Right atrium auricular region (tissue), 2 donors: ENCODE data around the gene CEP120. TPM values are rescaled to one million over a fixed set of nuclear protein-coding genes. Genes with fewer than 3 reads are reported as not detected.

Experiments
- DNase-seq: peaks from one replicate; pipeline ENCODE4 v3.0.0-alpha.2; 2019; ENCODE audit warnings: low spot score
- H3K27ac ChIP-seq, 2 donors: fragments of 200-600 bp; sonication (generic); 1 replicate in 1 of 2; 2 replicates in 1 of 2; pipeline ENCODE4 v1.5.1; 2016 to 2019
- H3K27me3 ChIP-seq, 2 donors: fragments of 200-600 bp; sonication (generic); one replicate each; pipeline versions ENCODE4 v1.5.1 to v1.6.0; 2017 to 2019
- H3K36me3 ChIP-seq: fragments of 200-600 bp; sonication (generic); one replicate; pipeline ENCODE4 v1.5.1; 2016
- H3K4me1 ChIP-seq, 2 donors: fragments of 200-600 bp; sonication (generic); one replicate each; pipeline versions ENCODE4 v1.5.1 to v1.6.0; 2017 to 2019
- H3K4me3 ChIP-seq, 2 donors: fragments of 200-600 bp; sonication (generic); 1 replicate in 1 of 2; 2 replicates in 1 of 2; pipeline ENCODE4 v1.5.1; 2017 to 2019; ENCODE audit warnings: mild to moderate bottlenecking in 1 of 2, moderate library complexity in 1 of 2
- H3K9me3 ChIP-seq, 2 donors: fragments of 200-600 bp; sonication (generic); one replicate each; pipeline ENCODE4 v1.5.1; 2019
- CTCF ChIP-seq, 2 donors: fragments of 200-600 bp; sonication (generic); IDR thresholded peaks; one replicate each; pipeline ENCODE4 v1.5.1; 2019; ENCODE audit warnings: antibody characterized with exemption in 2 of 2
- total RNA-seq, 2 donors: library from RNA; depleted of rRNA; stranded (reverse); fragments of >200 nt; gene quantifications; one replicate each; pipeline ENCODE4 v1.1.0, GENCODE V29; 2016

CEP120 gene
- total RNA-seq, 2 donors from 2014 or later = 11.1 to 11.8 TPM

GRCh38 chr5:123359454-123360200, 63.6 kb downstream of the CEP120 start:
- Histone ChIP-seq H3K27me3 (no peaks in the 10 kb centered on the region), H3K9me3 (no peaks in the 10 kb centered on the region), H3K27ac (no peak overlapping the region), H3K36me3 (no peaks in the 10 kb centered on the region), H3K4me3 (no peak overlapping the region), H3K4me1 (no peaks in the 10 kb centered on the region)
- no peak for TF ChIP-seq CTCF (IDR thresholded peaks at IDR 0.05)
- no peak for DNase-seq

DNA sequence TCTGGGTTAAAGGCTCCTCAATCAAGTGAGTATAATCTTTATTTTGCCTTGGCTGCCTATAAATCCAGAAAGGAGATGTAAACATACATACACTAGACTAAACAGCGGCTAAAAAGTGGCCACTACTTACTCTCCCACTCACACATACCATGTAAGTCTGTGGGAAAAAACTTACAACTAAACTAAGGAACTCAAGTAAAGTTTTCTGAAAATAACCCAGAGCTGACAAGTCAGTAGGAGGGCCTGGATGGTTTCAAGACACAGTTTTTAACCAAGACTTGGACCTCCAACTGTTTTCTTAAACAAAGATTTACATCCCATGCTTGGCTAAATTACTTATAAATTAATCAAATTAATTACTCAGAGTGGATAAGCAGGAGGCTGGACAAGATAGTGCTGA, 64.5 kb downstream of the CEP120 start:
- Histone ChIP-seq H3K9me3 (no peaks in the 10 kb centered on the region), H3K27me3 (no peaks in the 10 kb centered on the region), H3K36me3 (no peaks in the 10 kb centered on the region), H3K4me3 (no peak overlapping the region), H3K4me1 (no peaks in the 10 kb centered on the region), H3K27ac (no peak overlapping the region)
- no peak for DNase-seq
- no peak for TF ChIP-seq CTCF (IDR thresholded peaks at IDR 0.05)

DNA sequence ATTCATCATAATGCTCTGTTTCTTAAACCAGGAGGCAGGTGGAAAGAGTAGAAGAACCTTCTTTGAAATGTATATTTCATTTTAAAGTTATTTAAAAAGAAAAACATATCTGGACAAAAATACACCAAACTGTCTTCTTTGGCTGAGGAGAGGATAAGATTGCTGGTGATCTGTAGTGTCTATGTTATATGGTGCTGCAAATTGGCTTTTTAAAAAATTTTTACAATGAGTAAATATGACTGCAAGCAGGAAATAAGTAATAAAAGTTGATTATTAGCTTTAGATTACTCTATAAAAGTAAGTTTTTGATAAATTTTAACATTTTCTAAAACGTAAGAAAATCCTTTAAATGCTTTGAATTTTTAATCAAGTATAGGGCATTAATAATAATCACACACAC, 64.9 kb downstream of the CEP120 start:
- Histone ChIP-seq H3K9me3 (no peaks in the 10 kb centered on the region), H3K4me3 (no peak overlapping the region), H3K36me3 (no peaks in the 10 kb centered on the region), H3K4me1 (no peaks in the 10 kb centered on the region), H3K27me3 (no peaks in the 10 kb centered on the region), H3K27ac (no peak overlapping the region)
- DNase-seq = no peak
- TF ChIP-seq CTCF (IDR thresholded peaks at IDR 0.05) = no peak

DNA sequence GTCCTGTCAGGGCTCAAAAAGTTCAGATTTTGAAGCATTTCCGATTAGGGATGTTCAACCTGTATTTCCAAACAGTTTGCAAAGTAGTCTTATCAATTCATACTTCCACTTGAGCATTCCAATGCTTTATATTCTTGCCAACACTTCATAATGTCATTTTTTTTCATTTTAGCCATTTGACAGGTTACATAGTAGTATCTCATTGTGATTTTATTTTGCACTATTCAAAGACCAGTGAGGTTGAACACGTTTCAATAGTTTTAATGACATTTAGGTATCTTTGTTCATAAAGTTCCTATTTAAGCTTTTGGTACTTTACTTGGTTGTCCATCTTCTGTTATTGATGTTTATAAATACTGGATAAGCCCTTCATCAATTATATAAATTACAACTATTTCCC, 71.4 kb downstream of the CEP120 start:
- TF ChIP-seq CTCF (IDR thresholded peaks at IDR 0.05) = no peak

DNA sequence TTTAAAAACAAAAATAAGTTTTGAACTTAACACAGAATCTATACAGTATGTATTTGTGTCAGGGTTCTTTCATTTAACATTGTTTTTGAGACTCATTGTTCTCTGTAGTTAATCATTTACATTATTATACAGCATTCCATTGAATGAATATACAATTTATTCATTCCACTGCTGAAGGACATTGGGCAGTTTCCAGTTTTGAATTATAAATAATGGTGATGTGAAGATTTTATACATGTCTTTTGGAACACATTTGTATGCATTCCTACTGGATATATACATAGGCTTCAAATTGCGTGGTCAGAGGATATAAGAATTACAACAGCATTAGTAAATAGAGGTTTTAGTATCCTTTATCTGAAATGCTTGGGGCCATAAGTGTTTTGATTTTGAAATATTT, 72.0 kb downstream of the CEP120 start:
- Histone ChIP-seq H3K27ac (no peak overlapping the region), H3K27me3 (no peaks in the 10 kb centered on the region), H3K36me3 (no peaks in the 10 kb centered on the region), H3K4me3 (no peak overlapping the region), H3K4me1 (no peaks in the 10 kb centered on the region), H3K9me3 (no peaks in the 10 kb centered on the region)
- DNase-seq = no peak
- TF ChIP-seq CTCF (IDR thresholded peaks at IDR 0.05) = no peak

More for the DNA sequence above, 71.4 kb downstream of the CEP120 start:
- no peaks in the 10 kb centered on the region for H3K36me3 ChIP-seq
- no peaks in the 10 kb centered on the region for H3K4me1 ChIP-seq
- no peak overlapping the region for H3K27ac ChIP-seq
- no peaks in the 10 kb centered on the region for H3K27me3 ChIP-seq
- H3K4me3 ChIP-seq = no peak overlapping the region
- no peak for DNase-seq
- no peaks in the 10 kb centered on the region for H3K9me3 ChIP-seq

- Histone ChIP-seq H3K4me1 (no peaks in the 10 kb centered on the region), H3K4me3 (no peak overlapping the region), H3K36me3 (no peaks in the 10 kb centered on the region), H3K27ac (no peak overlapping the region), H3K27me3 (no peaks in the 10 kb centered on the region), H3K9me3 (no peaks in the 10 kb centered on the region)
- DNase-seq = no peak
- TF ChIP-seq CTCF (IDR thresholded peaks at IDR 0.05) = no peak
Observed at GRCh38 chr5:123350742-123351141, 72.5 kb downstream of the CEP120 start.
